Erythroblast (primary cell): ENCODE data around the gene MSI2.

Experiments
- DNase-seq, 2 experiments: peaks; one replicate each; lab custom pipeline; 2025; lab: John Stamatoyannopoulos, UW
- GATA1 ChIP-seq: IDR thresholded peaks from 2 replicates; pipeline ENCODE4 v1.6.1; 2011; ENCODE audit warnings: low read depth, mild to moderate bottlenecking, control low read depth, low read length, moderate library complexity
- POLR2A ChIP-seq: IDR thresholded peaks from 2 replicates; pipeline ENCODE4 v1.6.1; 2011; ENCODE audit warnings: mild to moderate bottlenecking, low read length

The MSI2 gene

DNA sequence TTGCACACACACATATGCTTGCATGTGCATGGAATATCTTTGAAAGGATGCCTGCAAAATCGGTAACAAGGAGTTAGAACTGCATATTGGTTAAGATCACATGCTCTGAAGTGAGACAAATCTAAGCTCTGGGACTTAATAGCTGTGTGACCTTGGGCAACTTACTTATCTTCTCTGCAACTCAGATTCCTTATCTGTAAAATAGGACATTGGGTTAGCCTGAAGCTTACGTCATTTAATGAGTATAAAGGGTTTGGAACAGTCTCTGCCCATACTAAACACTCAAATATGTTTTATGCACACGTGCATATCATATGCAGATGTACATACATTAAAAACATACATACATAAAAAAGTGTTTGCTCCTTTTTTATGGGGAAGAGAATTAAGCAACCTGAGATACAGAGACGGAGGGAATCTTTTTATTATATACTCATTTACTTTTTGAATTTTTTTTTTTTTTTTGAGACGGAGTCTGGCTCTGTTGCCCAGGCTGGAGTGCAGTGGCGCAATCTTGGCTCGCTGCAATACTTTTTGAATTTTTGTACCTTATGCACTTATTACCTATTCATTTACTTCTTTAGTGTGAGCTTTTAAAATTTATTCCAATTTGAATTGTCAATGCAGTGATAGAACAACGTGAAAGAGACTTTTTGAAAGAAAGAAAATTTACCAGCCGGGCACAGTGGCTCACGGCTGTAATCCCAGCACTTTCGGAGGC is 282.6 kb downstream of the MSI2 start:
- DNase-seq = no peak
- no peak for TF ChIP-seq GATA1
- no peak for TF ChIP-seq POLR2A

GRCh38 chr17:57539529-57540301 is 283.4 kb downstream of the MSI2 start:
- DNase-seq = no peak
- TF ChIP-seq GATA1 = no peak

DNA sequence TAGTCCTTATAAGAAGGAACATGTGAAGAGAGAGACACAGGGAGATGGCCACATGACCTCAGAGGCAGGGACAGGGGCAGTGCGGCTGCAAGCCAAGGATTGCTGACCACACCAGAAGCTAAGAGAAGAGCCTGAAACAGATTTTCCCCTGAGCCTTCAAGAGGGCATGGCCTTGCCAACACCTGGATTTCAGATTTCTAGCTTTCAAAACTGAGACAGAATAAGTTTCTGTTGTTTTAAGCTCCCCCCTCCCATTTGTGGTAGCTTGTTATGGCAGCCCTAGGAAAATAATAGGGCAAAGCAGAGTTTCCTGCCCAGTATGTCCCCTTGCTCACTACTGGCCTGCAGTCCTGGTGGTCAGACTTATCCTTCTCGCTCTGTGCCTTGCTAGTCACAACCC is 284.3 kb downstream of the MSI2 start:
- no peak for DNase-seq
- TF ChIP-seq GATA1 = no peak
- no peak for TF ChIP-seq POLR2A

GRCh38 chr17:57541049-57541448 is 284.7 kb downstream of the MSI2 start:
- no peak for TF ChIP-seq POLR2A
- no peak for TF ChIP-seq GATA1
- no peak for DNase-seq

DNA sequence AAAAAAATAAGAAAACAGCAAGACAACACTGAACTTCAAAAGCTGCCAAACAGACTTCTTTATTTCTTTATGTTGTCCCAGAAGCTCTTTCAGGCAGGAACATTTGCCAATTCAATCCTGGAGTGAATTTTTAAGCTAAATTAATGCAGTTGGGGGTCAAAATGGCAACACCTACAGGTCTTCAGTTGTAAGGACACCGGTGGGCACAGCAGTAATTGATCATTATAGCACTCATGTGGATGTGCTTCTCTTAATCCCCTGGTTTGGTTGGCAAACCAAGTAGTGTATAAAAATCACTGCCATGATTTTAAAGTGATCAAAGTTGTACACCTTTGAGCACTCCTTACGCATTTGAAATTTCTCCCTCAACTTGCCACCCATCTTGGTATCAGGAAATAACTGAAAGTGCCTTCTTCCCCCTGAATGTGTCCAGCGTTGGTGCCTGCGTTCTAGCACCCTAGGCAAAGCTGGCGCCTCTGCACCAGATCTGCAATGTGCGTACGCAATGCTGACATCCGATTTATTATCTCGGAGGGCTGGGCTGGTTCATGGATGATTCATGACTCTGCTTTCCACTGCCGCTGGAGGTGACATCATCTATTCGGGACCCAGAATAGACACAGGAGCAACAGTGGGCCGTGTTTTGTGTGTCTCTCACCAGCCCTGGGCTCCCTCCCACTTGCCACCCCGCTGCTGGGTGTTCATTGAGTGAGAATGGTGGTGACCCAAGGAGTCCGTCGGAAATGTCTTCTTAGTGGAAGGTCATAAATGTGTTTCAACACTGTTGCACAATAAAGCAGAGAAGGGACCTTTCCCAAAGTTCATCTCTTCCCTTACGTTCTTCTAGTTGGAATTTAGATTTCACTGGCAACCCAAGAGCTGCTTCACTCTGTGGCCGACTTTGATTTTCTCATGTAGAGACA is 285.4 kb downstream of the MSI2 start:
- TF ChIP-seq GATA1 = no peak
- peak in 1 of 2 experiments; percentile 51 for DNase-seq

DNA sequence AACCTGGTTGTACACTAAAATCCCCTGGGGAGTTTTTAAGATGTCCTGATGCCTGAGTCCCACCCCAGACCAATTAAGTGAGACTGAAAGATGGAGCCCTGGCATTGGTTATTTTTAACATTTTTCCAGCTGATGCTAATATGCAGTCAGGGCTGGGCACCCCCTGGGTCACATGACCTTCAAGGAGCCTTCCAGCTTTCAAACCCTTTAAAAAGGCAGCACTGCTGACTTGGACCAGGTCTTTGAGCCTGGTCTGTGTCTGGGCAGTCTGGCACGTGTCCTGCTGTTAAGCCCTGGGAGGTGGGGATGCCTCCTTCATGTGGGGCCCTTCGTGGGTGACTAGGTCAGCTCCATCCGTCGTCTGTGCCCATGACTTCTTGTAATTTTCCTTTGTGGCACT is 286.2 kb downstream of the MSI2 start:
- DNase-seq = no peak
- no peak for TF ChIP-seq POLR2A
- no peak for TF ChIP-seq GATA1

DNA sequence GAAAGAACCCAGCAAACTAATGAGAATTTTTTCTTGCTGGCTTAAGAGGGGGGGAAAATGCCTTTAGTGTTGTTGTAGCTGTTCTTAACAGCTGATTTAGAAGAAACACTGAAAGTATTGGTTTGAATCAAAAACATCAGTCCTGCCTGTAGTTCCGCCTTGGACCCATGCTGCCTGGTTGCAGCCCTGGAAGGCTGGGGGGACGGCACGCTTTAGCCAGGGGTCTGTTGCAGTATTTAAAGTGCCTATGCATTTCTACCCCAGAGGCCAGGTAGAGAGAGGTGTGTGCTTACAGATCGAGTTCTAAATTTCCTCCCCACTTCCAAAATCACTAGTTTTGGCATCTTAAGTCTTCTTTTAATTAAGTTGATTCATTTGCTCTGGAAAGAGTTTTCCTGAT is 286.9 kb downstream of the MSI2 start:
- no peak for TF ChIP-seq GATA1
- no peak for DNase-seq

- TF ChIP-seq POLR2A = no peak
- no peak for TF ChIP-seq GATA1
- no peak for DNase-seq
Measured at GRCh38 chr17:57544401-57544800, 288.1 kb downstream of the MSI2 start.

GRCh38 chr17:57544834-57545463 is 288.6 kb downstream of the MSI2 start:
- no peak for TF ChIP-seq GATA1
- no peak for TF ChIP-seq POLR2A

GRCh38 chr17:57545731-57546342 is 289.5 kb downstream of the MSI2 start:
- no peak for DNase-seq
- TF ChIP-seq GATA1 = no peak
- no peak for TF ChIP-seq POLR2A

More at GRCh38 chr17:57544834-57545463, 288.6 kb downstream of the MSI2 start:
- DNase-seq = no peak

DNA sequence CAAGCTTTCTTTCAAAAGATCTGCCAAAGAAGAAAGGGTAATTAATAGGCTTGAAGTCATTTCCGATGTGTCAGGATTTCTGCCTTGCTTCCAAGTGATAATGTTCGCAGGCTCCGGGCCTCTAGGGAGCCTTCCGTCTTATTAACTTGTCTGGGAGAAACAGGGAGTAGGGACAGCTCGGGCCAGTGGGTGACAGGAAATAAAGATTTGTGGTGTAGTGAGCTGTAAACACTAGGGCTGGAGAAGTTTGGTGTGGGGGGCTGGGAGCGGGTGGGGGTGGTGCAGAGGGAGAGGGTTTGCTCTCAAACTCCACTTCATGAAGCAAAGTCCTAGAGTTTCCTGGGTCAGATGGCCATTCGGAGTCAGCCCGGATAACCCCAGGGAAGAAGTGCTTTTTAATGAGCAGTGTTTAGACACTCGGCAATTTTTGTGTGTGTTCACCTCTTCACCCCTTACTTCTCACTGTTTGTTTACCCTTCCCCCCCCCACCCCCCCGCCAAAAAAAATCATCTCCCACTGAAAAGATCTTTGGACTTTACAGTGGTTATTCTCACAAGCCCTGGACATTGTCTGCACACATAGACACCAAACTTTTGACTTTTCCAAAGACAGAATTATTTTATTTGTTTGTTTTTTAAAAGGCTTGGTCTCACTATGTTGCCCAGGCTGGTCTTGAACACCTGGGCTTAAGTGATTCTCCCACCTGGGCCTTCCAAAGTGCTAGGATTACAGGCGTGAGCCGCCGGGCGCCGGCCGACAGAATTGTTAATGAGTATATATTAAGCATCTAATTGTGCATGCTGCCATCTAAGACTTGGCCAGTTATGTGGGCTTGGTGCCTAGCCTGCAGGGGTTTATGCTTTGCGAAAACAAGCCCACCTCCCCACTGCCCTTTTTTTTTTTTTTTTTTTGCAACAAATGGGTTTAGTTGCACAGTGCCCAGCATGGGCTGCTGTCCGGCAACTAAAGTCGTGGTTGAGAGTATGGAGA is 292.4 kb downstream of the MSI2 start:
- DNase-seq = no peak
- TF ChIP-seq GATA1 (no peak), POLR2A (no peak)

GRCh38 chr17:57549468-57549867 is 293.1 kb downstream of the MSI2 start:
- no peak for DNase-seq
- TF ChIP-seq GATA1 = no peak
- TF ChIP-seq POLR2A = no peak
